Calu3 (cell line): Measurements from ENCODE around the gene AKT3. TPM values are rescaled to one million over a fixed set of nuclear protein-coding genes. Genes with fewer than 3 reads are reported as not detected.

Experiments
- BruUV-seq: library from RNA; stranded (reverse); fragments of 400-500 nt; replicated peaks from 2 replicates; lab custom pipeline; 2021; lab: Mats Ljungman, UMichigan
- CTCF ChIA-PET: fragments of 300-600 bp; sonication (Branson Sonifier 250); formaldehyde crosslinking; loops from one replicate; lab custom pipeline; 2022; ENCODE audit warnings: antibody characterized with exemption; lab: Charles Lee
- DNase-seq: peaks from one replicate; pipeline ENCODE4 v3.0.0; 2022
- H3K27ac Mint-ChIP-seq: one replicate; pipeline ENCODE4 v1.8.0; 2022; ENCODE audit warnings: mixed read lengths; ENCODE audit not compliant: unreplicated experiment
- H3K27me3 Mint-ChIP-seq: one replicate; pipeline ENCODE4 v1.8.0; 2022; ENCODE audit warnings: mixed read lengths; ENCODE audit not compliant: unreplicated experiment
- H3K36me3 Mint-ChIP-seq: one replicate; pipeline ENCODE4 v1.8.0; 2022; ENCODE audit warnings: mild to moderate bottlenecking, moderate library complexity, mixed read lengths; ENCODE audit not compliant: insufficient read depth, unreplicated experiment
- H3K4me1 Mint-ChIP-seq: one replicate; pipeline ENCODE4 v1.8.0; 2022; ENCODE audit warnings: mild to moderate bottlenecking, low read depth, mixed read lengths; ENCODE audit not compliant: unreplicated experiment
- H3K4me3 Mint-ChIP-seq: one replicate; pipeline ENCODE4 v1.8.0; 2022; ENCODE audit warnings: mild to moderate bottlenecking, low read depth, moderate library complexity, mixed read lengths; ENCODE audit not compliant: unreplicated experiment
- H3K9me3 Mint-ChIP-seq: one replicate; pipeline ENCODE4 v1.8.0; 2022; ENCODE audit warnings: low read depth, mixed read lengths; ENCODE audit not compliant: unreplicated experiment
- intact Hi-C: fragments of 100-400 bp; cut with micrococcal nuclease; formaldehyde crosslinking; loops from one replicate; pipeline ENCODE4 v1.10.0; 2022; ENCODE audit not compliant: unreplicated experiment
- total RNA-seq: library from RNA; stranded (reverse); gene quantifications from 2 replicates; pipeline ENCODE4 v1.2.3, GENCODE V29; 2022
- TF ChIP-seq, protein P1 (sequence below): fragments of 200-600 bp; IDR thresholded peaks from one replicate; pipeline ENCODE4 v1.8.0; 2022; ENCODE audit warnings: antibody characterized with exemption; ENCODE audit not compliant: unreplicated experiment

AKT3 gene
- total RNA-seq, 1 experiment from 2014 or later: 81.2 TPM

DNA sequence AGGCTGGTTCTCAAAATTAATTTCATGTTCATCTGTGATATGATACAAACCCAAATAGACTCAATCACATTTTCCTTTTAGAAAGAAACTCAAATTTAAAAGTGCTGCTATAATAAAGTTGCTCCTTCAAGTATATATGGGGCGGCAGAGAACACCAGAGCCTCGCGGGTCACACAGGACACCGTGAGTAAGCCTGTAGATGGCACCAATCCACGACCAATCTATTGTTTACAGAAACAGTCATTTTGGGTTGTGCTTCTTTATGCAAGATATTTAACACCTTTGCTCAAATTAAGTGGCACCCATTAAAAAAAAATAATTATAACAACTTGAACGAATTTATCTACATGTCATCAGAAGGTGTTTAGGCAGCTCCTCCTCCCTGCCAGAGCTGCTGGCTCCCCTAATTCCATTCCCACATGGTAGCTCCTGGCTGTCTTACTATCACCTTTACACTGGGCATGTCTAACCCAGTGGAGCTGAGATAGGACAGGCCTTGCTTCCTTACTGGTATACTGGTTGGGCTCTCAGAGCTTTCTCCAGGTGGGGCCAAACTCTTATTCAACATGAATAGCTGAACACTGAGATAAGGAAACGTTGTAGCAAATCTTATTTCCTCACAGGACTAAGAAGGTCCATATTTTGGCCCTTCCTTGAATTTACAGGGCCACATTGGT lies 307.2 kb downstream of the AKT3 start:
- Mint-ChIP-seq H3K4me1 (no peaks in the 10 kb centered on the region), H3K27ac (no peak overlapping the region), H3K36me3 (no peaks in the 10 kb centered on the region), H3K4me3 (no peak overlapping the region), H3K27me3 (no peaks in the 10 kb centered on the region), H3K9me3 (no peaks in the 10 kb centered on the region)
- CTCF ChIA-PET: no interaction called here
- intact Hi-C loops: no loop called here
- no TSS peak for BruUV-seq
- DNase-seq: no peak
- TF ChIP-seq, protein P1, sequence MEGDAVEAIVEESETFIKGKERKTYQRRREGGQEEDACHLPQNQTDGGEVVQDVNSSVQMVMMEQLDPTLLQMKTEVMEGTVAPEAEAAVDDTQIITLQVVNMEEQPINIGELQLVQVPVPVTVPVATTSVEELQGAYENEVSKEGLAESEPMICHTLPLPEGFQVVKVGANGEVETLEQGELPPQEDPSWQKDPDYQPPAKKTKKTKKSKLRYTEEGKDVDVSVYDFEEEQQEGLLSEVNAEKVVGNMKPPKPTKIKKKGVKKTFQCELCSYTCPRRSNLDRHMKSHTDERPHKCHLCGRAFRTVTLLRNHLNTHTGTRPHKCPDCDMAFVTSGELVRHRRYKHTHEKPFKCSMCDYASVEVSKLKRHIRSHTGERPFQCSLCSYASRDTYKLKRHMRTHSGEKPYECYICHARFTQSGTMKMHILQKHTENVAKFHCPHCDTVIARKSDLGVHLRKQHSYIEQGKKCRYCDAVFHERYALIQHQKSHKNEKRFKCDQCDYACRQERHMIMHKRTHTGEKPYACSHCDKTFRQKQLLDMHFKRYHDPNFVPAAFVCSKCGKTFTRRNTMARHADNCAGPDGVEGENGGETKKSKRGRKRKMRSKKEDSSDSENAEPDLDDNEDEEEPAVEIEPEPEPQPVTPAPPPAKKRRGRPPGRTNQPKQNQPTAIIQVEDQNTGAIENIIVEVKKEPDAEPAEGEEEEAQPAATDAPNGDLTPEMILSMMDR: no peak

DNA sequence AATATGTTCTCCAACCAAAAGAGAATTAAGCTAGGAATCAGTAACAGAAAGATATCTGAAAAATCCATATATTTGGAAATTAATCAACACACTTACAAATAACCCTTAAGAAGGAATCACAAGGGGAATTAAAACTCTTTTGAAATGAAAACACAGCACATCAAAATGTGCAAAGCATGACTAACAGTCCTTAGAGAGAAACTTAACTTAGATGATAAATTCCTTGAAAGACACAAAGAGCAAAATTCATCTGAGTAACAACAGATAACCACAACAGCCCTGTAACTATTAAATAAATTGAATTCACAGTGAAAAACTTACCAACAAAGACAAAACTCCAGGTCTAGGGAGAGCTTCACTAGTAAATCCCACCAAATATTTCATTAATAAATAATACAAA lies 310.4 kb downstream of the AKT3 start:
- Mint-ChIP-seq H3K4me1 (no peaks in the 10 kb centered on the region), H3K27ac (no peak overlapping the region), H3K36me3 (no peaks in the 10 kb centered on the region), H3K27me3 (no peaks in the 10 kb centered on the region), H3K4me3 (no peak overlapping the region), H3K9me3 (no peaks in the 10 kb centered on the region)
- intact Hi-C loops: no loop called here
- DNase-seq: no peak
- TF ChIP-seq, protein P1: no peak
- BruUV-seq: no TSS peak
- CTCF ChIA-PET: no interaction called here

DNA sequence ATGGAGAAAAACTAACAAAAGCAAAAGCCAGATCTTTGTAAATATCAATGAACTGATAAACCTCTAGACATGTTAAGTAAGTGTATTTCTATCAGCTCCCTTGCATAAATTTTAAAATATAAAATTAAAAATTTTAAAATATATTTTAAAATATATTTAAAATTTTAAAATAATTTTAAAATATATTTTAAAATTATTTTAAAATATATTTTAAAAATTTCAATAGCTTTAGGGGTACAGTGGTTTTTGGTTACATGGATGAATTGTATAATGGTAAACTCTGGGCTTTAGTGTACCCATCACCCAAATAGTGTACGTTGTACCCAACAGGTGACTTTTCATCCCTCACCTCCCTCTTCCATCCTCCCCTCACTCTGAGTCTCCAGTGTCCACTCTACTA lies 315.0 kb downstream of the AKT3 start:
- intact Hi-C loops: no loop called here

DNA sequence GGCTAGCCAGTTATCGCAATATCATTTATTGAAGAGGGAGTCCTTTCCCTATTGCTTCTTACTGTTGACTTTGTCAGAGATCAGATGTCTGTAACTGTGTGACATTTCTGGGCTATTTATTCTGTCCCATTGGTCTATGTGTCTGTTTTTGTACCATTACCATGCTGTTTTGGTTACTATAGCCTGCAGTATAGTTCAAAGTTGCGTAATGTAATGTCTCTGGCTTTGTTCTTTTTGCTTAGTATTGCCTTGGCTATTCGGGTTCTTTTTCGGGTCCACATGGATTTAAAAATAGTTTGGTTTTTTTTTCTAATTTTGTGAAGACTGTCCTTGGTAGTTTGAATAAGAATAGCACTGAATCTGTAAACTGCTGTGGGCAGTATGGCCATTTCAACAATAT lies 320.5 kb downstream of the AKT3 start:
- Mint-ChIP-seq H3K4me1 (peaks cover 13% of the 10 kb centered on the region), H3K27ac (no peak overlapping the region), H3K9me3 (peaks cover 5% of the 10 kb centered on the region), H3K36me3 (peaks cover 6% of the 10 kb centered on the region), H3K27me3 (no peaks in the 10 kb centered on the region), H3K4me3 (no peak overlapping the region)
- DNase-seq: no peak
- intact Hi-C loops: no loop called here
- CTCF ChIA-PET: no interaction called here
- BruUV-seq: no TSS peak
- TF ChIP-seq, protein P1: no peak

More for the DNA sequence above, 315.0 kb downstream of the AKT3 start:
- no peaks in the 10 kb centered on the region for H3K4me1 Mint-ChIP-seq
- H3K27ac Mint-ChIP-seq: no peak overlapping the region
- H3K9me3 Mint-ChIP-seq: no peaks in the 10 kb centered on the region
- no TSS peak for BruUV-seq
- H3K27me3 Mint-ChIP-seq: no peaks in the 10 kb centered on the region
- CTCF ChIA-PET: interaction anchor here (0.5 to 0.7 kb wide), 2 partner anchors 100 to 1691 kb away, joined by 3 to 4 read pairs; no protein-coding TSS in a partner anchor
- TF ChIP-seq, protein P1: no peak
- H3K4me3 Mint-ChIP-seq: no peak overlapping the region
- no peak for DNase-seq
- H3K36me3 Mint-ChIP-seq: no peaks in the 10 kb centered on the region
